Peyer's patch (tissue), 4 donors: Measurements from ENCODE around the gene DOCK2. TPM values are rescaled to one million over a fixed set of nuclear protein-coding genes. Genes with fewer than 3 reads are reported as not detected.

ENCODE experiments used
- DNase-seq, 3 donors: peaks; one replicate each; pipeline ENCODE4 v3.0.0-alpha.2; 2017 to 2019
- H3K27ac ChIP-seq, 4 donors: fragments of 200-600 bp; sonication (generic); one replicate each; pipeline ENCODE4 v1.5.1; 2016 to 2019
- H3K27me3 ChIP-seq, 2 donors: fragments of 200-600 bp; sonication (generic); one replicate each; pipeline ENCODE4 v1.5.1; 2019
- H3K36me3 ChIP-seq, 3 donors: fragments of 200-600 bp; sonication (generic); one replicate each; pipeline ENCODE4 v1.5.1; 2016 to 2019
- H3K4me1 ChIP-seq, 4 donors: fragments of 200-600 bp; sonication (generic); one replicate each; pipeline ENCODE4 v1.5.1; 2016 to 2019
- H3K4me3 ChIP-seq, 4 donors: fragments of 200-600 bp; sonication (generic); 1 replicate in 3 of 4; 2 replicates in 1 of 4; pipeline ENCODE4 v1.5.1; 2016 to 2019; ENCODE audit warnings: mild to moderate bottlenecking in 1 of 4
- H3K9me3 ChIP-seq, 4 donors: fragments of 200-600 bp; sonication (generic); one replicate each; pipeline ENCODE4 v1.5.1; 2016 to 2019; ENCODE audit warnings: mild to moderate bottlenecking in 1 of 4
- POLR2A ChIP-seq, 2 donors: fragments of 450-650 bp; IDR thresholded peaks; one replicate each; pipeline ENCODE4 v1.5.1; 2017; ENCODE audit warnings: antibody characterized with exemption in 2 of 2, mild to moderate bottlenecking in 2 of 2, moderate library complexity in 2 of 2
- total RNA-seq, 4 donors: library from RNA; depleted of rRNA; stranded (reverse); fragments of >200 nt; gene quantifications; one replicate each; pipeline ENCODE4 v1.1.0, GENCODE V29; 2016
- TF ChIP-seq, protein P1 (sequence below), 6 experiments: fragments of 450-650 bp in 4 of 6; fragments of 200-600 bp in 2 of 6; sonication (generic) in 1 of 6; IDR thresholded peaks; one replicate each; pipeline ENCODE4 v1.5.1; 2017 to 2019; ENCODE audit warnings: antibody characterized with exemption in 6 of 6, mild to moderate bottlenecking in 3 of 6, moderate library complexity in 1 of 6

The DOCK2 gene
- total RNA-seq, 4 donors from 2014 or later = 13.8 to 200 (median 17.8) TPM

GRCh38 chr5:170111088-170111785 is 474.2 kb downstream of the DOCK2 start:
- TF ChIP-seq, protein P1, sequence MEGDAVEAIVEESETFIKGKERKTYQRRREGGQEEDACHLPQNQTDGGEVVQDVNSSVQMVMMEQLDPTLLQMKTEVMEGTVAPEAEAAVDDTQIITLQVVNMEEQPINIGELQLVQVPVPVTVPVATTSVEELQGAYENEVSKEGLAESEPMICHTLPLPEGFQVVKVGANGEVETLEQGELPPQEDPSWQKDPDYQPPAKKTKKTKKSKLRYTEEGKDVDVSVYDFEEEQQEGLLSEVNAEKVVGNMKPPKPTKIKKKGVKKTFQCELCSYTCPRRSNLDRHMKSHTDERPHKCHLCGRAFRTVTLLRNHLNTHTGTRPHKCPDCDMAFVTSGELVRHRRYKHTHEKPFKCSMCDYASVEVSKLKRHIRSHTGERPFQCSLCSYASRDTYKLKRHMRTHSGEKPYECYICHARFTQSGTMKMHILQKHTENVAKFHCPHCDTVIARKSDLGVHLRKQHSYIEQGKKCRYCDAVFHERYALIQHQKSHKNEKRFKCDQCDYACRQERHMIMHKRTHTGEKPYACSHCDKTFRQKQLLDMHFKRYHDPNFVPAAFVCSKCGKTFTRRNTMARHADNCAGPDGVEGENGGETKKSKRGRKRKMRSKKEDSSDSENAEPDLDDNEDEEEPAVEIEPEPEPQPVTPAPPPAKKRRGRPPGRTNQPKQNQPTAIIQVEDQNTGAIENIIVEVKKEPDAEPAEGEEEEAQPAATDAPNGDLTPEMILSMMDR (IDR thresholded peaks at IDR 0.05) = no peak
- no peak for TF ChIP-seq POLR2A (IDR thresholded peaks at IDR 0.05)
- H3K4me3 ChIP-seq = no peak overlapping the region
- H3K9me3 ChIP-seq = no peaks in the 10 kb centered on the region
- H3K36me3 ChIP-seq = no peaks in the 10 kb centered on the region
- H3K4me1 ChIP-seq = no peaks in the 10 kb centered on the region
- DNase-seq = no peak
- H3K27me3 ChIP-seq = no peaks in the 10 kb centered on the region
- no peak overlapping the region for H3K27ac ChIP-seq

DNA sequence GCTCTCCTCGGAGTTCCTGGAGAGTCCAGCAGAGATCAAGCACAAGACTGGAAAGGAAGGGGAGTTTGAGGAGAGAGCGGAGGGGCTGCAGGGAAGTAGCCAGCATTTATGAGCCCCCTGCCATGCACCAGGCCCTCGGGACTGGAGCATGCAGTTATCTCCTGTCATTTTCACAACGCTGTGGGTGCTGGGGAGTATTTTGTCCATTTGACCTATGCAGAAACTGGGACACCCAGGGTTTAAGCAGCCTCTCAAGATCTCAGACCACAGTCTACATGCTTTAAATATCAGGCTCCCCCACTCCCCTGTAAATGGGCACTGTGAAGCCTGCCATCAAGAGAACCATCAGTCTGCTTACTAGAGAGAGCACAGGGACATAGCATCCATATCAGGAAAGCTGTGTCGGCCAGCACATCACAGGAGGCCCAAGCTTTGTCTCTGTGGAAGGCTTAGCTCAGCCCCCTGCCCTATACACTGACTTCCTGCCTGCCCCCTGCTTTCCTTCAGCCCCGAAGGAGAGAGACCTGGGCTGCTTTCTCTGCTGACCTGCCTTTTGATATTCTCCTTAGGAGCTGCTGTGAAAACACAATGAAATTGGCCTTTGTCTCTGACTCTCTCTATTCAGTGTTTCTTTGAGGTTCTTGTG is 475.9 kb downstream of the DOCK2 start:
- no peak for DNase-seq
- H3K27ac ChIP-seq = no peak overlapping the region
- H3K27me3 ChIP-seq = no peaks in the 10 kb centered on the region
- H3K4me1 ChIP-seq = no peaks in the 10 kb centered on the region
- H3K36me3 ChIP-seq = no peaks in the 10 kb centered on the region
- TF ChIP-seq, protein P1 (IDR thresholded peaks at IDR 0.05) = no peak
- no peak for TF ChIP-seq POLR2A (IDR thresholded peaks at IDR 0.05)
- H3K9me3 ChIP-seq = no peaks in the 10 kb centered on the region
- no peak overlapping the region for H3K4me3 ChIP-seq

DNA sequence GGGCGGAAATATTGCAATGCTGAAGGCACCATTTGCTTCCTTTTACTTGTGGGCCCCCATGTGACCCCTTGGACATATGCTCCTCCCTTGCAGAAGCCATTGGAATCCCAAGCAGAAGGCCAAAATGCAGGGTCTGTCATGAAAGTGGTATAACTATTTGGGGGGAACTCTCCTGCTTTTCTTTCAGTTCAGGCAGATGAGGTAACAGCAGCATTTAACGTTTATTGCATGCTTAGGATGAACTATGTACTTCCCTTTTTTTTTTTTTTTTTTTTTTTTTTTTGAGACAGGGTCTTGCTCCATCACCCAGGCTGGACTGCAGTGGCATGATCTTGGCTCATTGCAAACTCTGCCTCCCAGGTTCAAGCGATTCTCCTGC is 476.4 kb downstream of the DOCK2 start:
- H3K4me1 ChIP-seq = no peaks in the 10 kb centered on the region
- no peak overlapping the region for H3K27ac ChIP-seq
- no peak for DNase-seq
- H3K4me3 ChIP-seq = no peak overlapping the region
- no peaks in the 10 kb centered on the region for H3K9me3 ChIP-seq
- H3K27me3 ChIP-seq = no peaks in the 10 kb centered on the region
- H3K36me3 ChIP-seq = no peaks in the 10 kb centered on the region
- TF ChIP-seq, protein P1 (IDR thresholded peaks at IDR 0.05) = no peak
- TF ChIP-seq POLR2A (IDR thresholded peaks at IDR 0.05) = no peak

DNA sequence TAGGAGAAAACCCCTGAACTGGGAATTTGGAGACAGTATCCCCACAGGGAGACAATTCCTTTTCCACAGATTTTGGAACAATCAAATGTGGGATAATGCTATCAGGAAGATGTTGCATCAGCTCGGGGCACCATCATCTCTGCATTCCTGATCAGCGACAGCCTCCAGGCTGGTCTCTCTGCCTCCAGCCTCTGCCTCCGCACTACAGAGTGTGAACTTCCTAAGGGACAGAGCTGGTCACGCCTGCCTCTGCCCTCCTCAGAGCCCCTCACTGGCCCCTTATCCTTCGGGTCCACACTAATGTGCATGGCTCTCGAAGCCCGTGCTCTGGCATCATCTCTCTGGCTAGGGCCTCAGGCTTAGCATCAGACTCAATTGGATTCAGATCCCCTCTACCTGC is 477.2 kb downstream of the DOCK2 start:
- no peak overlapping the region for H3K27ac ChIP-seq
- no peaks in the 10 kb centered on the region for H3K36me3 ChIP-seq
- TF ChIP-seq, protein P1 (IDR thresholded peaks at IDR 0.05) = no peak
- no peak for TF ChIP-seq POLR2A (IDR thresholded peaks at IDR 0.05)
- H3K9me3 ChIP-seq = no peaks in the 10 kb centered on the region
- H3K27me3 ChIP-seq = no peaks in the 10 kb centered on the region
- H3K4me1 ChIP-seq = no peaks in the 10 kb centered on the region
- DNase-seq = no peak
- no peak overlapping the region for H3K4me3 ChIP-seq

- Histone ChIP-seq H3K4me3 (no peak overlapping the region), H3K27me3 (no peaks in the 10 kb centered on the region), H3K9me3 (no peaks in the 10 kb centered on the region), H3K27ac (no peak overlapping the region), H3K4me1 (no peaks in the 10 kb centered on the region), H3K36me3 (no peaks in the 10 kb centered on the region)
- TF ChIP-seq, protein P1 (IDR thresholded peaks at IDR 0.05) = no peak
- TF ChIP-seq POLR2A (IDR thresholded peaks at IDR 0.05) = no peak
- no peak for DNase-seq
These were observed 478.9 kb downstream of the DOCK2 start for GRCh38 chr5:170115925-170116324.
